Activated naive CD4-positive, alpha-beta T cell treated with anti-CD3 and anti-CD28 coated beads, Interleukin-2, amount 50 U/mL, for 72 hours (primary cell): ENCODE results near the gene PFKFB4. TPM values are rescaled to one million over a fixed set of nuclear protein-coding genes. Genes with fewer than 3 reads are reported as not detected.

Experiments
- ATAC-seq, 2 donors: fragments of 150-1000 bp; cut with Tn5 transposase; 2 replicates each; pipeline ENCODE4 v1.10.0; 2021; ENCODE audit warnings: mild to moderate bottlenecking in 2 of 2, moderate library complexity in 2 of 2
- DNase-seq, 2 donors: peaks; one replicate each; pipeline ENCODE4 v3.0.0; 2021 to 2022; ENCODE audit warnings: low spot score in 2 of 2
- H3K27ac Mint-ChIP-seq, 2 donors: one replicate each; pipeline ENCODE4 v1.8.0; 2022; ENCODE audit warnings: mild to moderate bottlenecking in 2 of 2, mixed read lengths in 2 of 2
- H3K36me3 Mint-ChIP-seq, 2 donors: one replicate each; pipeline ENCODE4 v1.8.0; 2022; ENCODE audit warnings: mixed read lengths in 2 of 2
- H3K9me3 Mint-ChIP-seq, 2 donors: one replicate each; pipeline ENCODE4 v1.8.0; 2022; ENCODE audit warnings: mixed read lengths in 2 of 2
- total RNA-seq, 2 donors: library from RNA; stranded (reverse); gene quantifications; one replicate each; pipeline ENCODE4 v1.2.3, GENCODE V29; 2022

Gene PFKFB4
- 100 to 1,000 TPM in 1 of 2 donors, 1 to 10 TPM in 1; 6.3 to 139 TPM for total RNA-seq

DNA sequence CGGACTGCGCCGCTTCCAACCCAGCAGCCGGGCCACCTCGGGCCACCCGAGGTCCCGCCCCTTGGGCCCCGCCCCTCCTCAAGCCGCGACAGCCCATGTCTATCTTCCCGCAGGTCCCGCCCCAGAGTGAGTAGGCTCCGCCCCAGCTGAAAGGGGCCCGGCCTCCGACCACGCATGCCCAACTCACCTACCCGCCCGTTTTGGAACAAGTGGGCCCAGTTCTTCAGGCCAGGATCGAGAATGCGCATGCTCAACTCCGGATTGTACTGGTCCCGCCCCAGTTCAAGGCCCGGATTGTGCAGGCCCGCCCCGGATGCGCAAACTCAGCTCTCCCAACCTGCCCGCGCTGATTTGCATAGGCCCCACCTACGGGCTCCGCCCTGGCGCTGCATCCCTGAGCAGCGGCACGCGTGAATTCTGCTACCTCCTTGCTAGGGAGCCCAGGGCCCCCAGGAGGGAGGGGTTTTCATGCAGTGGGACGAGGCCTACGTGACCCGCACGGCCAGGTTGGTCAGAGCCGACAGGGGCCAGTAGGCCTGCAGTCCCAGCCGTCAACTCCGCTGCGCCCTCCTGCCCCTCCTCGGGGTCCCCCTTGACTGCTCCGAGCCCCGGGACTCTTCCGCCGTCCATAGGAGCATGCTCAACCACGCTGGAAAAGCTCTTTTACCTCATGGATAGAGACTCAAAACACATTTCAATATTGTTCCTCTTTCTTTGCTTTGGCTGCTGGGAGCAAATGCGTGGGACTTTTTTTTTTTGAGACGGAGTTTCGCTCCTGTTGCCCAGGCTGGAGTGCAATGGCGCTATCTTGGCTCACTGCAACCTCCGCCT lies at the start of gene PFKFB4:
TSS of gene PFKFB4 (minus strand) at position 8 of the 831 bp plus-strand sequence. CDS start 26 bp downstream, outside the sequence.
- peaks cover 0 to 25% of the 10 kb centered on the region in 2 donors for H3K36me3 Mint-ChIP-seq
- peak; percentile 89 to 93 for ATAC-seq
- H3K9me3 Mint-ChIP-seq: no peaks in the 10 kb centered on the region
- peak; percentile 99 to 100 for DNase-seq
- H3K27ac Mint-ChIP-seq: peak within 1 kb of the TSS; percentile 71 to 81

DNA sequence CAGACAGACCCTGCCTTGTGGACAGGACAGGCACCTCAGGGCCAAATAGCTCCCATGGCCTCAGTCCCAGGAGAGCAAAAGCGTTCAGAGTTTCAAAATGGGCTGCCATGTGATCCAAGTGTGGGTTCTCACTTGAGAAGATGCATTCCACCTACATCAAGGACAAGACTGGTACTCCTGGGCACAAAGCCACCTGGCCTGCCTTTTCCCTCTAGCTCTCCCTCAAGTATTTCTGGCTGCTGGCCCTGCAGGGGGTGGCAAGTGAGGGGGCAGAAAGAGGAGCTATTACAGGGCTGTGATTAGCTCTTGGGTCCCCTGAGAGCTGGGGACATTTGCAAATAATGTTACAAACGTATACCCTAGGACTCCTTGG lies 45.0 kb upstream of the PFKFB4 start:
- no peak for ATAC-seq
- no peak for DNase-seq
- H3K9me3 Mint-ChIP-seq: no peaks in the 10 kb centered on the region
- peaks cover 11 to 13% of the 10 kb centered on the region in 2 donors for H3K36me3 Mint-ChIP-seq
- H3K27ac Mint-ChIP-seq: no peak overlapping the region

GRCh38 chr3:48600711-48601621 lies 44.4 kb upstream of the PFKFB4 start:
- Mint-ChIP-seq H3K27ac (no peak overlapping the region), H3K9me3 (no peaks in the 10 kb centered on the region), H3K36me3 (peaks cover 11 to 13% of the 10 kb centered on the region in 2 donors)
- DNase-seq (no peak), ATAC-seq (no peak)

DNA sequence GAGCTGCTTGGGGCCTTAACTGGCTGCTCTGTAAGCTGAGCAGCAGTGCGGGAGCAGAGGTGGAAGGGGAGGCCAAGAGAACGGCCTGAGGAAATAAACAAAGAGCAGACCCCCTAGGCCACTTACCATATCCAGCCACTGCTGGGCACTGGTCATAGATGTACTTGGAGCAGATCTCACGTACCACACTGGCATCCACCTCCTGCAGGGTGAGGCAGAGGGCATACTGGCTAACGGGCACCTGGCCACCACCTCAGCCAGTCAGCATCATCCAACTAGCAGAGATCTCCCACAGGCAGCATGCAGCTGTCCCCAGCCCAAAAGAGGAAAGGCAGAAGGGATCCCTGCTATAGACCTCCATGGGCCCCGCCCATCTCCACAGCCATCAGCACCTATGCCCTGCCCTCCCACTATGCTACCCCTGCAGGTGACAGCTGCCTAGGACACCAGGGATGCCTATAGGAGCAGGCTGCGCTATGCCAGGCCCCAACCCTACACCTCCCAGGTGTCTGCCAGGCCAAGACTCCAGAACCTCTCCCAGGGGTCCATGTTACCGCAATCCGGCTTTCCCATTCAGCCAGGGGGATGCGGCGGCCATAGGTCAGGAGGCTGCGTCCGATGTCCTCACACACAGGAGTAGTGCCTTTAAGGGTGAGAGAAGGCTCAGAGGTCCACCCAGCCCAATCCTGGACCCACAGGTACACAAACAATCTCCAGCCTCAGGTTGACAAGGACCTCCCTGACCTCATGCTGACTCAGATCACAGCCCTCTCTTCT lies 43.1 kb upstream of the PFKFB4 start:
- H3K27ac Mint-ChIP-seq: peak overlapping the region in 1 of 2 donors; percentile 12
- no peaks in the 10 kb centered on the region for H3K9me3 Mint-ChIP-seq
- DNase-seq (no peak), ATAC-seq (no peak)
- H3K36me3 Mint-ChIP-seq: peaks cover 10 to 13% of the 10 kb centered on the region in 2 donors

- H3K9me3 Mint-ChIP-seq: no peaks in the 10 kb centered on the region
- peaks cover 5 to 13% of the 10 kb centered on the region in 2 donors for H3K36me3 Mint-ChIP-seq
- ATAC-seq (no peak), DNase-seq (no peak)
- peak overlapping the region in 1 of 2 donors; percentile 12 for H3K27ac Mint-ChIP-seq
These were observed 42.5 kb upstream of the PFKFB4 start for GRCh38 chr3:48599077-48599501.

DNA sequence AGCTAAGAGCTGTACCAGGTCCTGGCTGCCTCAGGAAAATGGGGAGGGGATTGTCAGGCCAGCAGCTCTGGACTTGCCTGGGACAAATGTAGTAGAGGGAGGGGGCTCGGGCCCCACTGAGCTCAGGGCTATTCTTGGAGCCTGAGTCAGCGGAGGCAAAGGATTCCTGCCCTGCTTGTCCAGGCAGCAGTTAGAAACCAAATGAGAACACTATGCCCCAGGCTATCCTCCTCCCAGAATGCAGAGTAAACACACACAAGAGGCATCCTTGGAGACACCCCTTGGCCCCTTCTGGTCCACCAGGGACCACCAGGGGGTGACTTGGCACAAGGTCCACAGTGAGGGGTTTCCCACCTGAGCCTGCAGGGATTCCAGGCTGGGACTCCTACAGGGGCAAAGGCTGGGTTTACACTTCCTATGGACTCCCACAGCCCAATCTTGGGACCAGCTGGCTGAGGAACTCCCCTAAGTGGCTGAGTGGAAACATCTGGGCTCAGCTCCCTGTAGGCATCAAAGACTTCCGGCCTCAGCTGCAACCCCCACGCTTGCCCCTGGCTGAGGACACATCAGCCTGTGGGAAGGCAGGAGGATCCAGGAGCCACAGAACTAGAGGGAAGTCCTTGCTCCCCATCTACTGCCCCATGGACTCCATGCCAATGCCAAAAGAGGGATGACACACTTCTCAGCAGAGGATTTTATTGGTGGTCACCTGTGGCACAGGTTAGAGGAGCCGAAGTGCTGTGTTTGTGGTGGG lies 41.9 kb upstream of the PFKFB4 start:
- DNase-seq (no peak), ATAC-seq (no peak)
- no peaks in the 10 kb centered on the region for H3K9me3 Mint-ChIP-seq
- H3K36me3 Mint-ChIP-seq: peaks cover 5 to 13% of the 10 kb centered on the region in 2 donors
- H3K27ac Mint-ChIP-seq: peak overlapping the region in 1 of 2 donors; percentile 1

DNA sequence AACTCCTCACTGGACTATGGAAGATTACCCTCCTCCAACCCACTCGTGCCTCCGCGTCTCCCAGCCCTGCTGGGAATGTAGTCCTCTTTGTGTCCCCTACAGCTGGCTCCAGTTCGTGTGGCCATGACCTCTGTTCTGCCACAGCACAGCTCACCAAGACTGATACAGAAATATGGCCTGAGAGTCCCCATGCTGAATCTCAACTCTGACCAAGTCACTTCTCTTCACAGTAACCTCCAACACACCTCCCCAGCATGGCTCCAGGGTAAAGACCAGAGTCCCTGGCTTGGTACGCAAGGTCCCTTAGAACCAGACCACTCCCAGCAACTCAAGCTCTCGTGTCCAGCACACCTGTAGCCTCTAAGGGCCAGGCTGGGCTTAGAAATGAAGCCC lies 40.8 kb upstream of the PFKFB4 start:
- DNase-seq: no peak
- Mint-ChIP-seq H3K27ac (peak overlapping the region; percentile 1 to 81), H3K36me3 (peaks cover 2 to 4% of the 10 kb centered on the region in 2 donors), H3K9me3 (no peaks in the 10 kb centered on the region)
- ATAC-seq: no peak

GRCh38 chr3:48596676-48597407 lies 40.2 kb upstream of the PFKFB4 start:
- no peak for ATAC-seq
- H3K9me3 Mint-ChIP-seq: no peaks in the 10 kb centered on the region
- no peaks in the 10 kb centered on the region for H3K36me3 Mint-ChIP-seq
- DNase-seq: no peak
- peak overlapping the region; percentile 58 to 81 for H3K27ac Mint-ChIP-seq

DNA sequence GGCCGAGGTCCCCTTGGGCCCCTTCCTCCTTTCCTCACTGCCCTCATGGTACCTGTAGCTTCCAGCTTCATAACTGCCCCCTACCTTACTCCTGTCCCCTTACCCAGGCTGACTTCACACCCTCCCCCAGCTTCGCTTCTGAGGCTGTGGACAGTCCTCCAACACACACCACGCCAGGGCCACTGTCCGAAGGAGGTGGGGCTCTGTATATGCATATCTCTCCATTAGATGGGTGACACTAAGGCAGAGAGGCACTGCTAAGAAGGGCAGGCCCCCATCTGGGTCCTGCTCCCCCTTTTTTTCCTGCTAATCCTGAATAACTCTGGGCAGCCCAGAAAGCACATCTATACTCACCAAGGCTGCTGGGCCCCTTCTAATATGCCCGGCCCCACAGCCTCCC lies 39.6 kb upstream of the PFKFB4 start:
- no peak for DNase-seq

DNA sequence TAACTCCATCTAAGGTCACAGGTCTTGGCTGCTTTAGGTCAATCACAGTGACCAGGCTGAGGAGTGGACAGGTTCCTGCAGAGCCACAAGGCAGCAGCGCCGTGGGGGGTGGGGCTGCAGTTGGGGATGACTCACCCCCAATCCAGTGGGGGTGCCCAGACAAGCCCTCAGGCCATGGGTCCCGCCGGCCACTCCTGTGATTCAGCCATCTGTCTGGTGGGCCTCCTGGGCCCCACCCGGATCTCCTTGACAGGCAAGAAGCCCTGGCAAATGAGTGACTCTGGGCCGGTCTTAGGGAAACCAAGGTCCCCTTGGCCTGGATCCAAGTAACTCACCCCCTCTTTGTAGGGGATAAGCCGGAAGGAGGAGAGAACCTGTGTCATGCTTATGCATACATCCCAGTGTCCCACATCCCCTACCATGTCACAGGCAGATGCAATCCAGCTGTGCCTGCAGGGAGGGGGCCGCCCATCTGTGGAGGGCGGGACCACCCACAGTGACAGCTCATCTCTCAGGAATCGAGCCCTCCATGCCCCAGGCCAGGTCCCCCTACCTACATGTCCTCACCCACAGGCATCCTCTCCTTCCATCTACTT lies 39.0 kb upstream of the PFKFB4 start:
- no peaks in the 10 kb centered on the region for H3K36me3 Mint-ChIP-seq
- DNase-seq (no peak), ATAC-seq (peak in 1 of 2 donors; percentile 2)
- peak overlapping the region in 1 of 2 donors; percentile 58 for H3K27ac Mint-ChIP-seq
- no peaks in the 10 kb centered on the region for H3K9me3 Mint-ChIP-seq

More for the DNA sequence above, 39.6 kb upstream of the PFKFB4 start:
- Mint-ChIP-seq H3K9me3 (no peaks in the 10 kb centered on the region), H3K36me3 (no peaks in the 10 kb centered on the region), H3K27ac (peak overlapping the region; percentile 58 to 75)
- no peak for ATAC-seq

- Mint-ChIP-seq H3K9me3 (no peaks in the 10 kb centered on the region), H3K27ac (peak within 1 kb of the TSS in 1 of 2 donors; percentile 58), H3K36me3 (no peaks in the 10 kb centered on the region)
- ATAC-seq: no peak
- DNase-seq: no peak
These were observed 38.5 kb upstream of the PFKFB4 start, which contains the start of gene COL7A1 for GRCh38 chr3:48595075-48595525. Gene COL7A1, minus strand, starts transcription at chr3:48595329. Its CDS starts 170 bp downstream, at chr3:48595159.

DNA sequence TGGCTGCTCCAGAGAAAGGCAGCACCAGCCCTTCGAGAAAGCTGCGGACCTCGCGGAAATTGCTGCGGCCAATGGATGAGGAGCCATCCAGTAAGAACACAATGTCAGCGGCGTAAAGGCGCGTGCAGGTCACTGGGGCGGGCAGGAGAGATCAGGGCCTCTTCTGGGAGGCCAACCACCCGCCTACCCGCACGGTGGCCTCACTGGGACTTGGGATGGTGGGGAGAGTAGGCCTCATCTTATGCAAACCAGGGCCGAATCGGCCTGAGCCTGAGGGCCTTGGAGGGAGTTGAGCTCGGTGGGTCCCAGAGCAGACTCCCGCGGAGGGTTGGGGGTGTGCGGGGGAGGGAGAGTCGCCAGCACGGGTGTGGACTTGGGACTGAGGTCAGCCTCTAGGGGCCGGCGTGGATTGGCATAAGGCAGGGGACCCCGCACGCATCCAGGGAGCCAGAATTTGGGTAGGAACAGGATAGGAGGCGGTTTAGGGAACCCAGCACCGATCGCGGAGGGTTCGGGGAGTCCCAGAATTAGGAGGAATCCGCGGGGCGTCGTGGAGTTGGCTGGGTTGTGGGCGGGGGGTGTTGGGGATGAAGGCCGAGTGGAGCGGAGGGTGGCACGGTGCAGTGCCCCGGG lies 37.9 kb upstream of the PFKFB4 start:
- H3K36me3 Mint-ChIP-seq: no peaks in the 10 kb centered on the region
- no peak for DNase-seq
- ATAC-seq: no peak
- no peak overlapping the region for H3K27ac Mint-ChIP-seq
- H3K9me3 Mint-ChIP-seq: no peaks in the 10 kb centered on the region

DNA sequence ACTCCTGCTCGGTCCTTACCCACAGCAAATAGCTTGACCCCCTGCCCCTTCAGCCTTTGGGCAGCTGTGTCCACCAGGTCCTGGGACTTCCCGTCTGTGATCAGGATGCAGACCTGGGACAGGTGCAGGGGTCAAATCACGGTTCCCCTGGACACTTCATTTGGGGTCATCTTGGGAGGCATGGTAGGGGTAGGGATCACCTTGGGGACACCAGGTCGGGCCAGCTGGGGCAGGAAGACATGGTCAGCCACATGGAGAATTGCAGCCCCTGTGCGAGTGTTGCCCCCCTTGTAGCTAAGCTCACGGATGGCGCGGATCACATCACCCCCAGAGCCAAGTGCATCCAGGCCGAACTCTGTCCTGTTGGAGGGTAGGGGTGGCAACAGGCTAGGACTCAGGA lies 36.7 kb upstream of the PFKFB4 start:
- ATAC-seq (no peak), DNase-seq (no peak)
- Mint-ChIP-seq H3K9me3 (no peaks in the 10 kb centered on the region), H3K36me3 (no peaks in the 10 kb centered on the region), H3K27ac (no peak overlapping the region)

DNA sequence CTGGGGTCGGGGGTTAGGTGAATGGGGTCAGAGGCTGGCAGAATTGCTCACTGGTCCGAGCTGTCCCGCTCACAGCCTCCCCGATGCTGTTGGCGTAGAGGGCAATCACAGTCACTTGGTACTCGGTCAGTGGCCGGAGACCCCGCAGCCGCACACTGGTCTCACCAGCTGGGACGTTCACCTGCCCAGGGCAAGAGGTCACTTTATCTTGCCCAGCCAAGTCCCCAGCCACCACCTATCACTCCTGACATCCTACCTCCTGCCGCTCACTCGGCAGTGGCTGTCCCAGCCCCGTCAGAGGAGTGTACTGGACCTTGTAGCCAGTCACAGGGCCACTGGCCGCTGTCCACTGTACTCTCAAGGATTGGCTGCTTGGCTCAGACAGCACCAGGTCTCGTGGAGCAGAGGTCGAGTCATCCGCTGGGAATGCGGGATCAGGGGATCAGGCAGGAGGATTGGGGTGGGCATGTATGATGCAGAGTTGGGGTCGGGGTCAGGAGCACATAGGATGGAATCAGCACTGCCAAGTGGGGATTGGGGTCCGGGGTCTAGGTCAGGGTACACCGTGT lies 36.0 kb upstream of the PFKFB4 start:
- ATAC-seq: no peak
- DNase-seq: no peak
- no peak overlapping the region for H3K27ac Mint-ChIP-seq
- H3K9me3 Mint-ChIP-seq: no peaks in the 10 kb centered on the region
- no peaks in the 10 kb centered on the region for H3K36me3 Mint-ChIP-seq
